Neural crest cell (in vitro differentiated cells): ENCODE data around the gene GRAMD4. TPM values are rescaled to one million over a fixed set of nuclear protein-coding genes. Genes with fewer than 3 reads are reported as not detected.

Experiments
- DNase-seq: peaks from one replicate; pipeline ENCODE4 v3.0.0; 2021; ENCODE audit warnings: low read depth, mixed read lengths, low spot score
- H3K27ac Mint-ChIP-seq: one replicate; pipeline ENCODE4 v1.8.0; 2021; ENCODE audit warnings: mild to moderate bottlenecking, mixed read lengths; ENCODE audit not compliant: unreplicated experiment
- H3K27me3 Mint-ChIP-seq: 2 replicates; pipeline ENCODE4 v1.8.0; 2021; ENCODE audit warnings: low read depth, mild to moderate bottlenecking, mixed read lengths
- H3K36me3 Mint-ChIP-seq: 2 replicates; pipeline ENCODE4 v1.8.0; 2021; ENCODE audit warnings: low read depth, mild to moderate bottlenecking, mixed read lengths
- H3K4me1 Mint-ChIP-seq: 2 replicates; pipeline ENCODE4 v1.8.0; 2021; ENCODE audit warnings: mixed read lengths
- H3K4me3 Mint-ChIP-seq: one replicate; pipeline ENCODE4 v1.8.0; 2021; ENCODE audit warnings: mild to moderate bottlenecking, mixed read lengths
- H3K9me3 Mint-ChIP-seq: 2 replicates; pipeline ENCODE4 v1.8.0; 2021; ENCODE audit warnings: mixed read lengths
- CTCF ChIP-seq: fragments of 200-600 bp; sonication (generic); conservative IDR thresholded peaks from 2 replicates; pipeline ENCODE4 v1.5.0; 2021; ENCODE audit warnings: antibody characterized with exemption, mild to moderate bottlenecking
- total RNA-seq: library from RNA; stranded (reverse); gene quantifications from 2 replicates; pipeline ENCODE4 v1.2.1, GENCODE V29; 2021

Gene GRAMD4
- total RNA-seq, 1 donor from 2014 or later: 34.1 TPM

- Mint-ChIP-seq H3K27me3 (no peaks in the 10 kb centered on the region), H3K9me3 (no peaks in the 10 kb centered on the region), H3K4me1 (peaks cover 12% of the 10 kb centered on the region), H3K4me3 (no peak overlapping the region), H3K27ac (no peak overlapping the region), H3K36me3 (peaks cover 4% of the 10 kb centered on the region)
- no peak for TF ChIP-seq CTCF
- DNase-seq: no peak
Observed at GRCh38 chr22:46671824-46672432, 51.7 kb downstream of the GRAMD4 start.

- no peak for TF ChIP-seq CTCF
- Mint-ChIP-seq H3K9me3 (no peaks in the 10 kb centered on the region), H3K27me3 (no peaks in the 10 kb centered on the region), H3K4me1 (peaks cover 12% of the 10 kb centered on the region), H3K4me3 (no peak overlapping the region), H3K36me3 (peaks cover 4% of the 10 kb centered on the region), H3K27ac (no peak overlapping the region)
- DNase-seq: no peak
Observed at GRCh38 chr22:46672731-46673130, 52.5 kb downstream of the GRAMD4 start.

GRCh38 chr22:46673205-46673604, 53.0 kb downstream of the GRAMD4 start:
- H3K36me3 Mint-ChIP-seq: peaks cover 4% of the 10 kb centered on the region
- no peak overlapping the region for H3K27ac Mint-ChIP-seq
- H3K4me3 Mint-ChIP-seq: no peak overlapping the region
- peaks cover 12% of the 10 kb centered on the region for H3K4me1 Mint-ChIP-seq
- no peaks in the 10 kb centered on the region for H3K27me3 Mint-ChIP-seq
- no peak for TF ChIP-seq CTCF
- H3K9me3 Mint-ChIP-seq: no peaks in the 10 kb centered on the region
- no peak for DNase-seq

- Mint-ChIP-seq H3K4me1 (peaks cover 10% of the 10 kb centered on the region), H3K27me3 (no peaks in the 10 kb centered on the region), H3K4me3 (no peak overlapping the region), H3K36me3 (peaks cover 3% of the 10 kb centered on the region), H3K9me3 (no peaks in the 10 kb centered on the region), H3K27ac (peak overlapping the region; percentile 27)
- no peak for DNase-seq
- TF ChIP-seq CTCF: no peak
Observed at GRCh38 chr22:46673662-46674236, 53.6 kb downstream of the GRAMD4 start.

- Mint-ChIP-seq H3K27ac (no peak overlapping the region), H3K4me1 (peaks cover 6% of the 10 kb centered on the region), H3K27me3 (no peaks in the 10 kb centered on the region), H3K9me3 (no peaks in the 10 kb centered on the region), H3K4me3 (no peak overlapping the region), H3K36me3 (no peaks in the 10 kb centered on the region)
- no peak for DNase-seq
- TF ChIP-seq CTCF: no peak
Observed at GRCh38 chr22:46674367-46674781, 54.2 kb downstream of the GRAMD4 start.
